ENCODE measurements around the gene NEGR1.

GRCh38 chr1:71623888-71624287, 658.5 kb downstream of the NEGR1 start:
- TF ChIP-seq, protein P1, sequence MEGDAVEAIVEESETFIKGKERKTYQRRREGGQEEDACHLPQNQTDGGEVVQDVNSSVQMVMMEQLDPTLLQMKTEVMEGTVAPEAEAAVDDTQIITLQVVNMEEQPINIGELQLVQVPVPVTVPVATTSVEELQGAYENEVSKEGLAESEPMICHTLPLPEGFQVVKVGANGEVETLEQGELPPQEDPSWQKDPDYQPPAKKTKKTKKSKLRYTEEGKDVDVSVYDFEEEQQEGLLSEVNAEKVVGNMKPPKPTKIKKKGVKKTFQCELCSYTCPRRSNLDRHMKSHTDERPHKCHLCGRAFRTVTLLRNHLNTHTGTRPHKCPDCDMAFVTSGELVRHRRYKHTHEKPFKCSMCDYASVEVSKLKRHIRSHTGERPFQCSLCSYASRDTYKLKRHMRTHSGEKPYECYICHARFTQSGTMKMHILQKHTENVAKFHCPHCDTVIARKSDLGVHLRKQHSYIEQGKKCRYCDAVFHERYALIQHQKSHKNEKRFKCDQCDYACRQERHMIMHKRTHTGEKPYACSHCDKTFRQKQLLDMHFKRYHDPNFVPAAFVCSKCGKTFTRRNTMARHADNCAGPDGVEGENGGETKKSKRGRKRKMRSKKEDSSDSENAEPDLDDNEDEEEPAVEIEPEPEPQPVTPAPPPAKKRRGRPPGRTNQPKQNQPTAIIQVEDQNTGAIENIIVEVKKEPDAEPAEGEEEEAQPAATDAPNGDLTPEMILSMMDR (conservative IDR thresholded peaks at IDR 0.05; ENCODE audit: low read length) = no peak
- no peak for TF ChIP-seq EZH2phosphoT487 (IDR thresholded peaks at IDR 0.05; ENCODE audit: borderline replicate concordance, low read depth, low read length)

All from OCI-LY7 (cell line).